DND-41 (cell line): ENCODE measurements around the gene CRYZ.

Experiments used
- ATAC-seq: fragments of 200-7000 bp; cut with Tn5 transposase; 3 replicates; pipeline ENCODE4 v1.9.1; 2021; ENCODE audit warnings: low read depth; ENCODE audit not compliant: insufficient read depth
- DNase-seq: peaks from one replicate; pipeline ENCODE4 v3.0.0-alpha.2; 2020
- H2AFZ ChIP-seq: 2 replicates; pipeline ENCODE4 v1.6.0; 2012; ENCODE audit warnings: low read depth, low read length
- H3K27ac ChIP-seq: 2 replicates; pipeline ENCODE4 v1.5.1; 2012; ENCODE audit warnings: low read length, inconsistent platforms
- H3K27me3 ChIP-seq: fragments of 200-600 bp; sonication (generic); 2 replicates; pipeline ENCODE4 v1.6.0; 2012; ENCODE audit warnings: low read length, mild to moderate bottlenecking, inconsistent platforms; ENCODE audit not compliant: insufficient read depth, poor library complexity
- H3K36me3 ChIP-seq: 2 replicates; pipeline ENCODE4 v1.5.1; 2012; ENCODE audit warnings: low read length, inconsistent platforms; ENCODE audit not compliant: insufficient read depth
- H3K4me1 ChIP-seq: 2 replicates; pipeline ENCODE4 v1.5.1; 2012; ENCODE audit warnings: mild to moderate bottlenecking, low read length; ENCODE audit not compliant: insufficient read depth
- H3K4me2 ChIP-seq: 2 replicates; pipeline ENCODE4 v1.6.0; 2012; ENCODE audit warnings: mild to moderate bottlenecking, moderate library complexity, low read length, inconsistent platforms; ENCODE audit not compliant: insufficient read depth
- H3K4me3 ChIP-seq, 2 experiments: fragments of 200-600 bp in 1 of 2; shearing (Covaris generic) in 1 of 2; 2 replicates each; pipeline ENCODE4 v1.5.1; 2012 to 2016; ENCODE audit warnings: inconsistent platforms in 2 of 2, low read length in 2 of 2, mild to moderate bottlenecking in 2 of 2, low read depth in 1 of 2, moderate library complexity in 1 of 2
- H3K79me2 ChIP-seq: 2 replicates; pipeline ENCODE4 v1.6.0; 2012; ENCODE audit warnings: low read length, inconsistent platforms; ENCODE audit not compliant: insufficient read depth
- H3K9ac ChIP-seq: 2 replicates; pipeline ENCODE4 v1.6.0; 2012; ENCODE audit warnings: low read depth, mild to moderate bottlenecking, inconsistent platforms, low read length, moderate library complexity
- H3K9me3 ChIP-seq: 2 replicates; pipeline ENCODE4 v1.5.1; 2012; ENCODE audit warnings: low read length, moderate library complexity, mild to moderate bottlenecking, inconsistent platforms; ENCODE audit not compliant: insufficient read depth, severe bottlenecking
- H4K20me1 ChIP-seq: 2 replicates; pipeline ENCODE4 v1.6.0; 2012; ENCODE audit warnings: low read length; ENCODE audit not compliant: insufficient read depth
- EZH2 ChIP-seq: IDR thresholded peaks from 3 replicates; pipeline ENCODE4 v1.6.1; 2012; ENCODE audit warnings: borderline replicate concordance, low read depth, mild to moderate bottlenecking, moderate library complexity, low read length, inconsistent platforms; ENCODE audit not compliant: severe bottlenecking
- TF ChIP-seq, protein P1 (sequence below): IDR thresholded peaks from 2 replicates; pipeline ENCODE4 v1.5.1; 2012; ENCODE audit warnings: borderline replicate concordance, low read length, moderate library complexity, mild to moderate bottlenecking; ENCODE audit not compliant: poor library complexity, severe bottlenecking; ENCODE audit errors: extremely low read depth

Gene CRYZ

DNA sequence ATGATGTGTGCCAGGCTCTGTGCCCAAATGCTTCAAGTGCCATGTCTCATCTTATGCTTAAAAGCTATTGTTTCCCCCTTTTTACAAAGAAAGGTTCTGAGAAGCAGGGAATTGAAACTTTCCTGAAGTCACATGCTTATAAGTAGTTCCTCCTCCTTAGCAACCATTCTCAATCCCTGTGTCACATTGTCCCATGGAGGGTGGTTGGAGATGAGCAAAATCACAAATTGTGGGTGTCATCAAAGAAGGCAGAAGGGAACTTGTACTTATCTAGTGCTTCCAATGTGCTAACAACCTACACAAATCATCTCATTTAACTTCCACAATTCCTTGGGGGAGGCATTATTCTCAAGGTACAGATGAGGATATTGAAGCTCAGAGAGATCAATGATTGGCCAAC lies 49.2 kb downstream of the CRYZ start:
- H3K4me2 ChIP-seq = no peak overlapping the region

DNA sequence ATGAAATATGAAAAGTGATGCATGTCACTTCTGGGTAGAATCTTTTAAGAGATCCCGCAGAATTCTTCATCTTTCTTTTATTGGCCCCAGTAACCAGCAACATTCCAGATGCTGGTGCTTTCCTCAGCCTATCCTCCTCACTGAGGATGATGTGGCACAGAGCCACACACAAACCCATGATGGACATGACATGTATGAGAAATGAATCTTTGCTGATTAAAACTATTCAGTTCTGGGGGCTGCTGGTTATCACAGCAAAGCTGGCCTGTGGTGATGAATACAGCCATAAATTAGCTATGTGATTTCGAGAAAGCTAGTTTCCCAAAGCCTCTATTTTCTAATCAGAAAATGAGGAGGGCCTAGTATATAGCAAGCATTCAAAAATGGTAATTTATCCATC lies 51.0 kb downstream of the CRYZ start:
- H3K4me3 ChIP-seq = no peak overlapping the region
- H3K4me2 ChIP-seq = no peak overlapping the region
- H4K20me1 ChIP-seq = no peaks in the 10 kb centered on the region
- no peaks in the 10 kb centered on the region for H3K79me2 ChIP-seq
- TF ChIP-seq EZH2 = no peak
- TF ChIP-seq, protein P1, sequence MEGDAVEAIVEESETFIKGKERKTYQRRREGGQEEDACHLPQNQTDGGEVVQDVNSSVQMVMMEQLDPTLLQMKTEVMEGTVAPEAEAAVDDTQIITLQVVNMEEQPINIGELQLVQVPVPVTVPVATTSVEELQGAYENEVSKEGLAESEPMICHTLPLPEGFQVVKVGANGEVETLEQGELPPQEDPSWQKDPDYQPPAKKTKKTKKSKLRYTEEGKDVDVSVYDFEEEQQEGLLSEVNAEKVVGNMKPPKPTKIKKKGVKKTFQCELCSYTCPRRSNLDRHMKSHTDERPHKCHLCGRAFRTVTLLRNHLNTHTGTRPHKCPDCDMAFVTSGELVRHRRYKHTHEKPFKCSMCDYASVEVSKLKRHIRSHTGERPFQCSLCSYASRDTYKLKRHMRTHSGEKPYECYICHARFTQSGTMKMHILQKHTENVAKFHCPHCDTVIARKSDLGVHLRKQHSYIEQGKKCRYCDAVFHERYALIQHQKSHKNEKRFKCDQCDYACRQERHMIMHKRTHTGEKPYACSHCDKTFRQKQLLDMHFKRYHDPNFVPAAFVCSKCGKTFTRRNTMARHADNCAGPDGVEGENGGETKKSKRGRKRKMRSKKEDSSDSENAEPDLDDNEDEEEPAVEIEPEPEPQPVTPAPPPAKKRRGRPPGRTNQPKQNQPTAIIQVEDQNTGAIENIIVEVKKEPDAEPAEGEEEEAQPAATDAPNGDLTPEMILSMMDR = no peak
- H3K4me1 ChIP-seq = no peaks in the 10 kb centered on the region
- no peak for ATAC-seq
- H3K9ac ChIP-seq = no peak overlapping the region
- H2AFZ ChIP-seq = no peak overlapping the region
- no peaks in the 10 kb centered on the region for H3K9me3 ChIP-seq
- no peaks in the 10 kb centered on the region for H3K36me3 ChIP-seq
- H3K27me3 ChIP-seq = no peaks in the 10 kb centered on the region
- DNase-seq = no peak
- no peak overlapping the region for H3K27ac ChIP-seq

More for the DNA sequence above, 49.2 kb downstream of the CRYZ start:
- no peaks in the 10 kb centered on the region for H3K9me3 ChIP-seq
- H3K27me3 ChIP-seq = no peaks in the 10 kb centered on the region
- no peak overlapping the region for H3K4me3 ChIP-seq
- DNase-seq (no peak), ATAC-seq (no peak)
- no peak overlapping the region for H3K9ac ChIP-seq
- no peaks in the 10 kb centered on the region for H3K4me1 ChIP-seq
- H3K36me3 ChIP-seq = no peaks in the 10 kb centered on the region
- H3K27ac ChIP-seq = no peak overlapping the region
- TF ChIP-seq, protein P1 = no peak
- no peak for TF ChIP-seq EZH2
- no peaks in the 10 kb centered on the region for H4K20me1 ChIP-seq
- no peak overlapping the region for H2AFZ ChIP-seq
- no peaks in the 10 kb centered on the region for H3K79me2 ChIP-seq

DNA sequence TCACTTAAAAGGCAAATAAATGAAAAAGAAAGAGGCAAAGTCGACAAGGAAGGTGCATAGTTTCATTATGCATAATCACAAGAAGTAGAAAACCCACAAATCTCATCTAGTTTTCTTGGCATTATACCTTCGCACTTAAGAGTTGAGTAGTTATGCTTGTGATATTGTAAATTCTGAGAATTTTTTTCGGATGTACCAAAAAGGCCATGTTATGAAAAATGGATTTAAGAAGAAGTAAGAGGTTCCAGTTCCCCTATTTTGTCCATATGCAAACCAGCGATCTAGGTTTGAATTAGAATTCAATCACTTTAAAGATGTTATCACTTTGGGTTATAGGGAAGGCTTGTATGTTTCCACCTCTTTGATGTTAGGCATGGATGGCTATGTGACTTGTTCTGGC lies 51.4 kb downstream of the CRYZ start:
- H3K27ac ChIP-seq = no peak overlapping the region
- H3K27me3 ChIP-seq = no peaks in the 10 kb centered on the region
- ATAC-seq (no peak), DNase-seq (no peak)
- no peaks in the 10 kb centered on the region for H3K36me3 ChIP-seq
- H4K20me1 ChIP-seq = no peaks in the 10 kb centered on the region
- TF ChIP-seq EZH2 = no peak
- TF ChIP-seq, protein P1 = no peak
- no peak overlapping the region for H3K9ac ChIP-seq
- H3K79me2 ChIP-seq = no peaks in the 10 kb centered on the region
- no peaks in the 10 kb centered on the region for H3K9me3 ChIP-seq
- no peak overlapping the region for H3K4me2 ChIP-seq
- H2AFZ ChIP-seq = no peak overlapping the region
- no peaks in the 10 kb centered on the region for H3K4me1 ChIP-seq
- H3K4me3 ChIP-seq = no peak overlapping the region

DNA sequence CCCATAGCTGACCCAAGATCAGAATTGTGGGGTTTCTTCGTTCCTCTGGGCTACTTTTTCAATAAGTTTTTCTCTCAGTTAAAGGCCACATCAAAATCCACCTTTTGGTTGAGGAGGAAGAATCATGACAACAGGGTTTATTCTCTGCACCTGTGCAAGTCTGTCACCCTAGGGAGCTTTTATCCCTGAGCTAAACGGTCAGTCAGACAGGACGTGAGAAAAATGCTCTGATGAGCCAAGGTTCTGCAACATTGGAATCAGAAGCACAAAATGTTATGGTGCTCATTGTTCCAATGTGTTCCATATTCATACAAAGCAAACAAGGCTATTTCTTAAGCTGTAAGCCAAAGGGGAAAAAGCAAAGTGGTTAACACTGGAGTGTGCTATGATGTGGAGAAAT lies 51.8 kb downstream of the CRYZ start:
- DNase-seq (no peak), ATAC-seq (no peak)
- no peaks in the 10 kb centered on the region for H4K20me1 ChIP-seq
- TF ChIP-seq, protein P1 = no peak
- TF ChIP-seq EZH2 = no peak
- H3K27ac ChIP-seq = no peak overlapping the region
- no peak overlapping the region for H3K9ac ChIP-seq
- no peaks in the 10 kb centered on the region for H3K9me3 ChIP-seq
- no peaks in the 10 kb centered on the region for H3K4me1 ChIP-seq
- H3K79me2 ChIP-seq = no peaks in the 10 kb centered on the region
- H3K27me3 ChIP-seq = no peaks in the 10 kb centered on the region
- no peak overlapping the region for H3K4me2 ChIP-seq
- no peak overlapping the region for H2AFZ ChIP-seq
- H3K4me3 ChIP-seq = no peak overlapping the region
- H3K36me3 ChIP-seq = no peaks in the 10 kb centered on the region
